IPS-18c (cell line): ENCODE measurements around the gene GALNT17.

Experiments
- H3K4me3 ChIP-seq: 2 replicates; pipeline ENCODE4 v1.7.0; 2013; ENCODE audit warnings: low read depth, mild to moderate bottlenecking, low read length, moderate library complexity; ENCODE audit not compliant: insufficient read depth
- H3K9me3 ChIP-seq: one replicate; pipeline ENCODE4 v1.6.1; 2013; ENCODE audit warnings: mild to moderate bottlenecking, low read length, moderate library complexity; ENCODE audit not compliant: control insufficient read depth, insufficient read depth

The GALNT17 gene

DNA sequence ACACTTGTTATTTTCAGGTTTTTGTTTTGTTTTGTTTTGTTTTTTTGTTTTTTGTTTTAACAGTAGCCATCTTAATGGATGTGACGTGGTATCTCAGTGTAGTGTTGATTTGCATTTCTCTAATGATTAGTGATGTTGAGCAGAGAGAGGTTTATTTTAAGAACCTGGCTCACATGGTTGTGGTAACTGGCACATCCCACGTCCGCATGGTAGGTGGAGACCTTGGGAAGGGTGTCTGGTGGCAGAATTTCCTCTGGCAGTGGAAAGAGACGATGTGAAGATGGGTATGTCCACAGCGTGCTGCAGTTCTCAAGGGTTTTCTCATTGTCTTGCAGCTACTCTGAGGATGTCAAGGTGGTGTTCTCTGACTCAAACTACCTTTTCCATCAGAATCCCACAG is 252.2 kb downstream of the GALNT17 start:
- no peaks in the 10 kb centered on the region for H3K9me3 ChIP-seq

DNA sequence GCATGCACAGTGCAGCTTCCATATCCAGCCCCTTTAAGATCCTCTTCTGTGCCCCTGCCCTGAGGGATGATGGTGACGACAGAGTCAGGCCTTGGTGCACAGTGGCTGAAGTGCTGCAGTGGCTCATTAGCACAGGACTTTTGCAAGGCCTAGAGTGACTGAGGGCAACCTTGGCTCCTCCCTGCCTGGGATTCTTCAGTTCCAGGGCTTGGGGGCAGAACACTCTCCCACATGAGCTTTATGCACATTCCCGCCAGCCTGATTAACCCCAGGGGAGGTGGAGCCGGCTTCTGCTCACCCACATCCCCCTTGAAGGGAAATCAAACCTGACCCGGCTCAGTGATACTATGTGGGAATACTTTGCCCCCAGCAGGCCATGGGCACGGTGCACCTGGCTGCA is 253.4 kb downstream of the GALNT17 start:
- Histone ChIP-seq H3K4me3 (no peak overlapping the region), H3K9me3 (no peaks in the 10 kb centered on the region)

More for the DNA sequence above, 252.2 kb downstream of the GALNT17 start:
- no peak overlapping the region for H3K4me3 ChIP-seq

DNA sequence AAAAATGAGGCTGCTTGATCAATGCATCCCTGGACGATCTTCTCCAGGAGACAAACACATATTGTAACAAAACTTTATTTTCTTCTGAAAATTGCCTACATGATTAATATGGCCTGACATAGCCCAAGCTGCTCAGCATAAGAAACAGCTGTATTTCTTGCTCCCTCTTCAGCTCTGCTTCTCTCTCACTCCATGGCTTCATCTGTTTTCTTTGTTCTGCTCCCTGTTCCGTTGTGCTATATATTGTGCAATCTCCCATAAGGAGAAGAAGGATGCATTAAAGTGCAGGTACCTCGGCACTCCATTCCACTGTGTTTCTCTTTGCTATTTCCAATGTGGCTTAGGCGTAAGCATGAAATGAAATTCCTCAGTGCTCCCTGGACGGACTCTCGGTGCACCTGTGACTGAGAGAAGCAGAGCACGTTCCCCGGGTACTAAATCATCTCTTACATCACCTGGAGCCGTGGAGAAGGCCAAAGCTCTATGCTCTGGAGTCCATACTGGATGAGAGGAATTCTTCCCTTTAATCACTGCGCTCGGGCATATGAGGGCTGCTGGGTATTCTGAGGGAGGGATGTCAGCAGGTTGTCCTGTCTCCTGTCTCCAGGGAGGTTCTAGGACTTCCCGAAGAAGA is 254.3 kb downstream of the GALNT17 start:
- no peaks in the 10 kb centered on the region for H3K9me3 ChIP-seq

DNA sequence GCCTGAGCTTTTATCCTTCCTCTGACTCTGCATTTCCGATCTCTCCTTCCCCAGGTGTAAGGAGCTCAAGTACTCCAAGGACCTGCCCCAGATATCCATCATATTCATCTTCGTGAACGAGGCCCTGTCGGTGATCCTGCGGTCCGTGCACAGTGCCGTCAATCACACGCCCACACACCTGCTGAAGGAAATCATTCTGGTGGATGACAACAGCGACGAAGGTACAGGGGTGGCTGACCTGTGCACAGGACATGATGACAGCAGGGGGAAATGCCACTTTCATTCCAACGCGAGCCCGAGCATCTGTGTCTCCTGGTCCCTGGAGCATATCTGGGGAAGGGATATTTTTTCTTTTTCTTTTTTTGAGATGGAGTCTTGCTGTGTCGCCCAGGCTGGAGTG is 256.2 kb downstream of the GALNT17 start:
- H3K4me3 ChIP-seq, result no peak overlapping the region
- H3K9me3 ChIP-seq, result no peaks in the 10 kb centered on the region

More for the DNA sequence above, 254.3 kb downstream of the GALNT17 start:
- H3K4me3 ChIP-seq, result no peak overlapping the region; the same call in 1 of the 2 replicates

DNA sequence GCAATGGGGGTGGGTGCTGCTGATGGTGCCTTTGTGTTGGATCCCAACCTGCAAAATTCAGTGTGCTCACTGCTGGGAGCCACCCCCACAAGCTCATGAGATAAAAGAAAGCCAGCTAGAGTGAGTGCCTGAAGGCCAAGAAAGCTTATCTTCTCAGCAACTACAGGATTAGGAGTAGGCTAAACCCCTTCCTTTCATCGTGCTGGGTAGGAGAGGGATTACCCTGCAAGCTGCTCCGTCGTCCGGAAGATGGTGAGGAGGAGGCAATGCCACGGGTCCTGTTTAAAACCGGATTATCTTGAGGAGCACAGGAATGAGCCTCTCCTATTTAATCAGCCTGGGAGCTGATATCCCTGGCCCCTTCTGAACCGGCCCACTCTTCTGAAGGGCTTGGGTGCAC is 258.0 kb downstream of the GALNT17 start:
- no peak overlapping the region for H3K4me3 ChIP-seq
- H3K9me3 ChIP-seq, result peaks cover 2% of the 10 kb centered on the region

DNA sequence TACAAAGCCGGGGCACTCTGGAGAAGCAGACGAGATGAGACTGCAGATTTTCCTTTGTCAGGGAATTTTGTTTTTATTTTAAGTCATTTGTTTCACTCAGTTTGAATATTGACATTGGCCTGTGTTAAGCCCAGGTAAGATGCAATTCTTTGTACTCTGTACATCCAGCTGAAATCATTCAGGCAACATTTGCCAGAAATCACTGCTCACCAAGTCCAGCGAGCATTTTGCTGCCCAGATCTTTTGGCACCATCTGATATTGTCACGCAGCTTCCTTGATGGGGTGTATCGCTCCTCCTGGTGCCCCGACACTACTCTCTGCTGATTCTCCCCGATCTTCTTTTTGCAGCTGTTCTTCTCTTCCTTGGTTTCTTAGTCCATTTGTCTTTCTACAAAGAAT is 261.7 kb downstream of the GALNT17 start:
- peaks cover 5% of the 10 kb centered on the region for H3K9me3 ChIP-seq
- no peak overlapping the region for H3K4me3 ChIP-seq

DNA sequence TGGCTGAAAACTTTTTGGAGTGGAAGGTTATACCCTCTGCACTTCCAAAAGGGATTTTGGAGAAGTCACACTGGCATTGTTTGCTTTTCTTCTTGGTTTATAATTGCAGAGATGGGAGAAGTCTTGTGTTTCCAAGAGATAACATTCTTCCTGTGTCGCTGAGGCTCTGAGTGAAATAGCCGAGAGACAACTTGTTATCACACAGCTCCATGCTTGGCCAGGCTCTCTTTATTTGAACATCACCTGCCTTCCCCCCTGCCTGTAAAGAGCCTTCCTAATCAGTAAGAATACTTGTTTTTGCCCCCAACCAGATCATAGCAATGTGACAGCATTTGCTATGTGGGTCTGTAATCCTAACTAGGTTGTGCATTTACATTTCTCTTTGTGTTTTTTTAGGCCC is 270.7 kb downstream of the GALNT17 start:
- H3K9me3 ChIP-seq, result no peaks in the 10 kb centered on the region
- no peak overlapping the region for H3K4me3 ChIP-seq

DNA sequence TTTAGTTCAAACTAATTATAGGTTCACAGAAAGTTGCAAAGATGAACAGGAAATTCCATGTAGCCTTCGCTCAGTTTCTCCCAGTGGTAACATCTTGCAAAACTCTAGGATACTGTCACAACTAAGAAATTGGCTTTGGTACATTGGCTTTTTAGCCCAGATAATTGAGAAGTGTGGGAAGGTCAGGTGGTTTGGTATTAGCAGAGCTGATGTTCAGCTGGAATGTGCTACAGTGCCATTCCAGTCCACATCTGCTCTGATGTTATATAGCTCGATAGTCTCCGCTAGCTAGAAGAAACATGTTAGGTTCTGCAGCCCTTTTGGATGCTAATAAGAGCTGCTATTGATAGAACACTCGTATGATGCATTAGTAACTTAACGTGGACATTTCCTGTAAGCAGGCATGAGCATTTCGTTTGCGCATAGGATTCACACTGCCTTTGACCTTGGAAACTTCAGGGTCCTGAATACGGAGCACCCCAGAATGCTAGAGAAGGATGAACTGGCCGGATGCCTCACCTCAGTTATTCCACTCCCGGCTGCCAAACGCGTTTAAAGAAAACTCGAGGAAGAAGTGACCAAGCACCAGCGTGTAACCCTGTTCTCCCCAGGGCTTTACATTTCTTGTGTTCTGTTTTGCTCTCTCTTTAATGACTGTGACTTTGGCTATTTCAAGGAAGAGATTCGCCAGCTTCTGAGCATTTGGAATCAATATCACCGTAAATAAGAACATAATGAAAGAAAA is 271.4 kb downstream of the GALNT17 start:
- Histone ChIP-seq H3K4me3 (no peak overlapping the region), H3K9me3 (no peaks in the 10 kb centered on the region)

DNA sequence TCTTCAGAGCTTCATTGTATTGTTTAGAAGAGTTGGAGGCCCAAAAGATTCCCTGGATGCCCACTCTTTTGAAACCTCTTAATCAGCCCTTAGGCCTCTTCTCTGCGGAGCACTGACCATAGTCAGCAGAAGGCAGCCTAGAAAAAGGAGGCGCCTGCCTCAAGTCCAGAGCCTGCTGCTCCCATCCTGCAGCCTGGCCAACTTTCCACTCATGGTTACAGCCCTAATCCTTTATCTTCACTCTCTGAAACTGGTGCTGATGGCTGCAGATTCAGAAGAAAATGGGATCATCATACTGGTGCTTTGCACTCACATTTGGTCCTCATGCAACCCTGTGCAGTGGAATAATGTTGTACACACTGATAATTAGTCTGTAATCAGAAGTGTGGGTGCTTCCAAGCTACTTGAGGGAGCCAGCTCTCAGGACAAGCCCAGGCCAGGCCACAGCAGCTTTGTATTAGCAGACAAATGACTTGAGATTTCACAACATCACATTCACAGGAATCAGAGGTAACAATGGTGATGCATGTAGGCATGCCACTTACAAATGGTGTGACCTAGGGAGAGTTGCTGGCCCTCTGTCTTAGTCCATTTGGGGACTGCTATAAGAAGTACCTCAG is 272.9 kb downstream of the GALNT17 start:
- no peak overlapping the region for H3K4me3 ChIP-seq

DNA sequence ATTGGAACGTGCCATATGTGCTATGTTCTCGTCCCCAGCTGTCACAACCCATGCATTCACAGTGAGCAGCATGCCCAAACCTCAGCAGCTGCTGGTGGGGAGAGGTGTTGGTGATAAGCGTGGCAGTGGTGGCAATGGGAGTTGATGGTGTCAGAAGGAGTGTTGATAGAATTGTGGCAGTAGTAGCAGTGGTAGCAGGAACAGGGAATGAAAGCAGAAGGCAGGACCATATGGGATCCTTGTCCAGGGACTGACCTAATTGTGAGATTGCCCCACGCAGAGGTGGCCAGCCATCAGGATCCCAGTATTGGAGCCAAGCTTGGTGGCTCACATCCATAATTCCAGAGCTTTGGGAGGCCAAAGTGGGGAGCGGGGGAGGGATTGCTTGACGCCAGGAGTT is 276.3 kb downstream of the GALNT17 start:
- peaks cover 2% of the 10 kb centered on the region for H3K9me3 ChIP-seq
- no peak overlapping the region for H3K4me3 ChIP-seq

More for the DNA sequence above, 272.9 kb downstream of the GALNT17 start:
- H3K9me3 ChIP-seq, result peaks cover 2% of the 10 kb centered on the region

DNA sequence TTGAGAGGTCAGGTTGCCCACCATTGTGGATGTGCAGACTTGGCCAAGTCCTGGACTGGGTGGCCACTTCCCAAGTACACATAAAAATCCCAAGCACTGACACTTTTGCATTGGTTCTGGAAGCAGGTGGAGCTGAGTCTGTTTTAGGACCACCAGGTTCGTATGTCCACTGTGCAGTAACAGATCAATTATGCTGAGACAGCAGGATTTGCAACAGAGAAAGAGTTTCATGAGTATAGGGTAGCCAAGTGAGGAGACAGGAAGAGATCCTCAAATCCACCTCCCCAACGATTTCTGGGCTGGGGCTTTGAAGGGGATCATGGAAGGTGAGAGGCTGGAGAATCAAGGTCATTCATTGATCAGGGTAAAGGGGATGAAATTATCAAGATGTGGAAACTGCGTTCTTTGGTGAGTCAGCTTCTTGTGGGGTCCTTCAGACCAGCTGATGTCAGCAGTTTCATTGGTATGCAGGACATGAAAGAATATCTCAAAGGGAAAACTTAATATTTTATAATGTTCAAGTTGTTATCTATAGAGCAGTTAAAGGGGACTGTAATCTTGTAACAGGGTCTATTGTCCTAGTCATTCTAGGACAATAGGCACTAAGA is 277.7 kb downstream of the GALNT17 start:
- no peak overlapping the region for H3K4me3 ChIP-seq

DNA sequence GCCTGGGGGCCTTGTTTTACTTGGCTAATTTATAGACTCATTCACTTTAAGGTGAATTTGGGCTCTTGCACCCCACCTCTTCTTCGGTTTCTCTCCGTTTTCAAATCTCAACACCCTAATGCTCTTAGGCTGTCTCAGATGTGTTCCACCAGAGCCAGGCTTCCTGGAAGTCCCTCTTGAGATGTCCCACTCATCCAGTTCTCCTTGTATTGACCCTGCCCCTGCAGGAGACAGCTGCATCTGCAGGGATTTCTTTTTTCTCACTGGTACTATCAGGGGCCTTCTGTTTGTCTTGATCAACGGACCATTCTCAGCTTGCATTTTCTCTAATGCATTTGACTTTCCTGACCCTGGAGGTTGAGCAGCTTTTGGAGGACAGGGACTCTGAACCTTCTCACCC is 279.5 kb downstream of the GALNT17 start:
- Histone ChIP-seq H3K4me3 (no peak overlapping the region), H3K9me3 (peaks cover 2% of the 10 kb centered on the region)

More for the DNA sequence above, 277.7 kb downstream of the GALNT17 start:
- peaks cover 2% of the 10 kb centered on the region for H3K9me3 ChIP-seq

DNA sequence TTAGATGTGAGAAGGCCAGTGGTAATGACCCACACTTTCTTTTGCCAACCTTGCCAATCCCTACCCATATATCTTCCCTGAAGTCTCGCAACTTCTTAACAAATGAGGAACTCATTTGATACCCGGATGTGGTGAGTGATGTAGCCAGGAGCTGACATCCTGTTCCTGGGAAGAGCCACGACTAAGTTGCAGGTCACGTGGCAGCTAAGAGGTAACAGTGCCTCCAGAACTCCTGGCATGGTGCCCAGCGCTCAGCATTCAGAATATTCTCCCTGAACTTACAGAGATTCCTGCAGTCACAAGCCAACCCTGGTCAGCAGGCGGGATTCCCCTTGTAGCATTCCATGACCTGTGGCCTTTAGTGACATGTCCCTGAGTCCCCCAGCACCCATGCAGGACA is 282.5 kb downstream of the GALNT17 start:
- no peak overlapping the region for H3K4me3 ChIP-seq

DNA sequence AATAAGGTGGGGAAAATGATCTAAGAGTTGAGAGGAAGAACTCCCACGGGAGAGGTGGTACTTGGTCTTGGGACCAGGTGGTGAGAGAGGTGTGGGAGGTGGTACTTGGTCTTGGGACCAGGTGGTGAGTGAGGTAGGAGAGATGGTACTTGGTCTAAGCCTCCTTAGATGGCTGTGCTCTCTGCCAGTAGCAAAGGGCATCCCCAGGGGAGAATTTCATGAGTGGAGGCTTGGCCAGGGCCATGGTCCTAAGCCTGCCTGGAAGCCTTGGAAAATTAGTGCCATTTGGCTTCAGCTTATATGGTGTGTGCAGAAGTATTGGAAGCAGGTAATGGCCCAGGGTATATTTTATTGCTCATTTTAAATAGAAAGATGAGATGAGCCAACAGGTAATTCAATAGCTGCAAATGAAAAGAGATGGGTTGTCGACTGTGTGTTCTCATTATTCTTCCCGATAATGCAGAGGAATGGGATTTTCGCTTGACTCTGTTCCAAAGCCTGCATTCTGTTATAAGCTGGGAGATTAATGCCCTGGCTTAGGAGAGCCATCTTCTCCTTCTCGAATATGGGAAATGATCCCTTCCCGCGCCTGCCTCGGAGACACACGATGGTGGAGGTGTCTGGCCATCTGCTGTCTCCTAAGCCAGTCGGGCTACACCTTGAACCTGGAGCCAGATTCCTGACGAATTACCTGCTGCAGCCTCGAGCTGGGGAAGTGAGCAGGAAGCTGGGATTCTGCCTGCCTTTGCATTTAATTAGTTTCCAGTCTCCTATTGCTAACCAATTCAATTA is 287.8 kb downstream of the GALNT17 start:
- Histone ChIP-seq H3K9me3 (no peaks in the 10 kb centered on the region), H3K4me3 (no peak overlapping the region)

More for the DNA sequence above, 282.5 kb downstream of the GALNT17 start:
- no peaks in the 10 kb centered on the region for H3K9me3 ChIP-seq

DNA sequence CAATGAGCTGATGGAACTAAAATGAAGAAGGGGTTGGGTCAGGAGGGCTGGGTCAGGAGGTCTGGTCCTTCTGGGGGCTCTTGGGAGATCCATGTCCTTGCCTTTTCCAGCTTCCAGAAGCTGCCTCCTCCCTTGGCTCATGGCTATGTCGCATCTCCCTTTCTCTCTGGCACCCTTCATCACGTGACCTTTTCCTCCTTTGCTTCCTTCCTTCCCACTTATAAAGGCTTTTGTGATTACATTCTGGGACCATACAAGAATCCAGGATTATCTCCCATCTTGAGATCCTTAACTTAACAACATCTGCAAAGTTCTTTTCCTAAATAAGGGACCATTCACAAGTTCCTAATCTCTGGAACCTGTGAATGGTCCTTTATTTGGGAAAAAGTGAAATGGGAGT is 290.2 kb downstream of the GALNT17 start:
- no peak overlapping the region for H3K4me3 ChIP-seq
- H3K9me3 ChIP-seq, result no peaks in the 10 kb centered on the region

DNA sequence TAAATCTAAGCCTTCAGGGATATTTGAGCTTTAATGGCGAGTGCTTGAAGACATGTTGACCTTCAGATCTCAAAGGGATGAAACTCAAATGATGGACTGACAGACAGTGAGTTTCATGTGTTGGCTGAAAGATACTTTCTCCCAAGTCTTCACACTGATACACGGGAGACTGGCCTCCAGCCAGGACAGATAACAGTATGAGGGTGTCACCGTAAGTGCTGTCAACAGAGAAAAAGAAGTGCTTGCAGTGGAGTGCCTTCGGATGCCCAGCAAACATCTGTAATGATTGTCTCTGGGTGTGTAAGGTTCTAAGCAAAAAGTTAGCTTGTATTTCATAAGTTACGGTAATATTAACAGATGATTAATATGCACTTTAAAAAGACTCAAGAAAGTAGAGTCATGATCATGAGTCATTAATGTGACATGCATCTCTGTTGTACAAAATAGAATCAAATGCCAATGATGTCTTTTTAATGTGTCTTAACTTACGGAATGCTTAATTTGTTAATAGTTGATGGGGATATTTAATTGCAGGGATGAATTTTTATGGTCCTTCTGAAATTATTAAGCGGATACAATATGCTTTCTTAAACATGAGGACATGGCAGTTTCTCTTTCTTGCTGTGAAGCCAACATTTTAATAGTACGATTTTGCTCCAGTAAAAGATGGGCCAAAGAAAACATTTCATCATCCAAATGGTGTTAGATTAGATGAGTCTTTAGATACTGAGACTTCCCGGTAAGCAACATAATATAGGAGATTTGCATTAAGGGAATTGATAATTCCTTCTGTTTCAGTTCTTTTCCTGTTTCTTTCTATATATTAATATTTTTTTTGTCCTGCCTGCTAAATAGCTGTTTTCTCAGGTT is 292.5 kb downstream of the GALNT17 start:
- Histone ChIP-seq H3K9me3 (no peaks in the 10 kb centered on the region), H3K4me3 (no peak overlapping the region)
